22Rv1 (cell line): Measurements from ENCODE around the gene PPP6R3.

Source experiments
- ZFX ChIP-seq: fragments of 450-650 bp; IDR thresholded peaks from 2 replicates; pipeline ENCODE4 v1.6.1; 2017; ENCODE audit warnings: antibody characterized with exemption, borderline replicate concordance
- TF ChIP-seq, protein P1 (sequence below): fragments of 450-650 bp; IDR thresholded peaks from 2 replicates; pipeline ENCODE4 v1.5.1; 2017; ENCODE audit warnings: mild to moderate bottlenecking

- TF ChIP-seq, protein P1, sequence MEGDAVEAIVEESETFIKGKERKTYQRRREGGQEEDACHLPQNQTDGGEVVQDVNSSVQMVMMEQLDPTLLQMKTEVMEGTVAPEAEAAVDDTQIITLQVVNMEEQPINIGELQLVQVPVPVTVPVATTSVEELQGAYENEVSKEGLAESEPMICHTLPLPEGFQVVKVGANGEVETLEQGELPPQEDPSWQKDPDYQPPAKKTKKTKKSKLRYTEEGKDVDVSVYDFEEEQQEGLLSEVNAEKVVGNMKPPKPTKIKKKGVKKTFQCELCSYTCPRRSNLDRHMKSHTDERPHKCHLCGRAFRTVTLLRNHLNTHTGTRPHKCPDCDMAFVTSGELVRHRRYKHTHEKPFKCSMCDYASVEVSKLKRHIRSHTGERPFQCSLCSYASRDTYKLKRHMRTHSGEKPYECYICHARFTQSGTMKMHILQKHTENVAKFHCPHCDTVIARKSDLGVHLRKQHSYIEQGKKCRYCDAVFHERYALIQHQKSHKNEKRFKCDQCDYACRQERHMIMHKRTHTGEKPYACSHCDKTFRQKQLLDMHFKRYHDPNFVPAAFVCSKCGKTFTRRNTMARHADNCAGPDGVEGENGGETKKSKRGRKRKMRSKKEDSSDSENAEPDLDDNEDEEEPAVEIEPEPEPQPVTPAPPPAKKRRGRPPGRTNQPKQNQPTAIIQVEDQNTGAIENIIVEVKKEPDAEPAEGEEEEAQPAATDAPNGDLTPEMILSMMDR: no peak
- TF ChIP-seq ZFX: no peak
Measured at GRCh38 chr11:68621826-68622225, 161.3 kb downstream of the PPP6R3 start.
